Thoracic aorta (tissue), 2 donors: ENCODE measurements around the gene FTO. TPM values are rescaled to one million over a fixed set of nuclear protein-coding genes. Genes with fewer than 3 reads are reported as not detected.

ENCODE experiments used
- ATAC-seq: fragments of 150-250 bp; one replicate; pipeline ENCODE4 v1.8.0; 2017; ENCODE audit warnings: low read depth; ENCODE audit not compliant: insufficient number of reproducible peaks, low FRiP score
- DNase-seq: peaks from one replicate; pipeline ENCODE4 v3.0.0-alpha.2; 2020; ENCODE audit warnings: low spot score
- H3K27ac ChIP-seq, 2 donors: fragments of 200-600 bp; sonication (generic); 1 replicate in 1 of 2; 2 replicates in 1 of 2; pipeline ENCODE4 v1.5.1; 2016; ENCODE audit warnings: mild to moderate bottlenecking in 2 of 2, moderate library complexity in 2 of 2
- H3K27me3 ChIP-seq: fragments of 200-600 bp; sonication (generic); replicated peaks from 2 replicates; pipeline ENCODE4 v1.6.0; 2016; ENCODE audit warnings: mild to moderate bottlenecking; ENCODE audit not compliant: insufficient read depth
- H3K36me3 ChIP-seq: fragments of 200-600 bp; sonication (generic); one replicate; pipeline ENCODE4 v1.5.1; 2016
- H3K4me1 ChIP-seq, 2 donors: fragments of 200-600 bp; sonication (generic); 1 replicate in 1 of 2; 2 replicates in 1 of 2; pipeline versions ENCODE4 v1.5.1 to v1.6.0; 2016; ENCODE audit warnings: low read depth in 2 of 2, mild to moderate bottlenecking in 1 of 2; ENCODE audit not compliant: control insufficient read depth in 1 of 2
- H3K4me3 ChIP-seq: fragments of 200-600 bp; sonication (generic); 2 replicates; pipeline ENCODE4 v1.5.1; 2016; ENCODE audit warnings: mild to moderate bottlenecking
- H3K9me3 ChIP-seq: fragments of 200-600 bp; sonication (generic); 2 replicates; pipeline ENCODE4 v1.5.1; 2016
- total RNA-seq, 2 donors: library from RNA; depleted of rRNA; stranded (reverse); fragments of >200 nt; gene quantifications; one replicate each; pipeline versions ENCODE4 v1.1.0 to v1.2.3, GENCODE V29; 2016
- TF ChIP-seq, protein P1 (sequence below): fragments of 200-600 bp; sonication (generic); IDR thresholded peaks from one replicate; pipeline ENCODE4 v1.5.1; 2019; ENCODE audit warnings: antibody characterized with exemption

Gene FTO
- total RNA-seq, 2 donors from 2014 or later, result 99.6 to 103 TPM

DNA sequence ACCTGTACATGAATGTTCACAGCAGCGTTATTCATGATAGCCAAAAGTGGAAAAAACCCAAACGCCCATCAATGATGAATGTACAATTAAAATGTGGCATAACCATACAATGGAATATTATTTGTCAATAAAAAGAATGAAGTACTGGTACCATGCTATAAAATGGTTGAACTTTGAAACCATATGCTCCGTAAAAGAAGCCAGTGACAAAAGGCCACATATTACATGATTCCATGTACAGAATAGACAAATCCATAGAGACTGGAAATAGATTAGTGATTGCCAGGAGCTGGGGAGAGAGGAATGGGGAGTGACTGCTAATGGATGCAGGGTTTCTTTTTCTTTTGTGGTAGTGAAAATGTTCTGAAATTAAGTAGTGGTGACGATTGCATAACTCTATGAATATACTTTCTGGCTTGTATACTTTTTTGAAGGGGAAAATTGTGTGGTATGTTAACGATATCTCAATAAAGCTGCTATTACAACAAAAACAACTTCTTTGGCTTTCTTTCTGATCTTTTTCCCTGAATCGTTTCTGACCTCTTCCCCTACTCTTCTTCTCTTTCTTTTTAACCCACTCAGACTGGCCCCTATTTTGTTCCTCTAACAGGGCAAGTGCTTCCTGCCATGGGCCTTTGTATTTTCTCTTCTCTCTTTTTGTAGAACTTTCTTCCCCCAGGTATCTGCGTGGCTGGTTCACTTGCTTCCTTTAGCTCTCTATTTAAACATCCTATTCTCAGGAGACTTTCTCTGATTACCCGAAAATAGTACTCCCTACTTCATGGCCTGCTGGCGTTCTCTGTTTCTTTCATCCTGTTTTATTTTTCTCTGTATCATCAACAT, 67.9 kb downstream of the FTO start:
- peaks cover 49 to 79% of the 10 kb centered on the region in 2 donors for H3K4me1 ChIP-seq
- no peak overlapping the region for H3K4me3 ChIP-seq
- DNase-seq (no peak), ATAC-seq (no peak)
- H3K27ac ChIP-seq, result no peak overlapping the region
- no peaks in the 10 kb centered on the region for H3K9me3 ChIP-seq
- TF ChIP-seq, protein P1, sequence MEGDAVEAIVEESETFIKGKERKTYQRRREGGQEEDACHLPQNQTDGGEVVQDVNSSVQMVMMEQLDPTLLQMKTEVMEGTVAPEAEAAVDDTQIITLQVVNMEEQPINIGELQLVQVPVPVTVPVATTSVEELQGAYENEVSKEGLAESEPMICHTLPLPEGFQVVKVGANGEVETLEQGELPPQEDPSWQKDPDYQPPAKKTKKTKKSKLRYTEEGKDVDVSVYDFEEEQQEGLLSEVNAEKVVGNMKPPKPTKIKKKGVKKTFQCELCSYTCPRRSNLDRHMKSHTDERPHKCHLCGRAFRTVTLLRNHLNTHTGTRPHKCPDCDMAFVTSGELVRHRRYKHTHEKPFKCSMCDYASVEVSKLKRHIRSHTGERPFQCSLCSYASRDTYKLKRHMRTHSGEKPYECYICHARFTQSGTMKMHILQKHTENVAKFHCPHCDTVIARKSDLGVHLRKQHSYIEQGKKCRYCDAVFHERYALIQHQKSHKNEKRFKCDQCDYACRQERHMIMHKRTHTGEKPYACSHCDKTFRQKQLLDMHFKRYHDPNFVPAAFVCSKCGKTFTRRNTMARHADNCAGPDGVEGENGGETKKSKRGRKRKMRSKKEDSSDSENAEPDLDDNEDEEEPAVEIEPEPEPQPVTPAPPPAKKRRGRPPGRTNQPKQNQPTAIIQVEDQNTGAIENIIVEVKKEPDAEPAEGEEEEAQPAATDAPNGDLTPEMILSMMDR, result no peak
- H3K27me3 ChIP-seq, result no peaks in the 10 kb centered on the region
- no peaks in the 10 kb centered on the region for H3K36me3 ChIP-seq

- TF ChIP-seq, protein P1, result peak; percentile 51
- Histone ChIP-seq H3K36me3 (no peaks in the 10 kb centered on the region), H3K4me1 (peaks cover 48 to 84% of the 10 kb centered on the region in 2 donors), H3K9me3 (no peaks in the 10 kb centered on the region), H3K27me3 (no peaks in the 10 kb centered on the region), H3K4me3 (no peak overlapping the region), H3K27ac (no peak overlapping the region)
- ATAC-seq, result no peak
- no peak for DNase-seq
Observed at GRCh38 chr16:53773150-53773846, 69.3 kb downstream of the FTO start.

GRCh38 chr16:53773881-53774280, 69.9 kb downstream of the FTO start:
- Histone ChIP-seq H3K27me3 (no peaks in the 10 kb centered on the region), H3K36me3 (no peaks in the 10 kb centered on the region), H3K4me1 (peaks cover 49 to 80% of the 10 kb centered on the region in 2 donors), H3K4me3 (no peak overlapping the region), H3K9me3 (no peaks in the 10 kb centered on the region), H3K27ac (no peak overlapping the region)
- ATAC-seq, result no peak
- DNase-seq, result no peak
- TF ChIP-seq, protein P1, result no peak

- no peak for ATAC-seq
- peaks cover 40 to 71% of the 10 kb centered on the region in 2 donors for H3K4me1 ChIP-seq
- H3K27me3 ChIP-seq, result no peaks in the 10 kb centered on the region
- H3K27ac ChIP-seq, result no peak overlapping the region
- no peak overlapping the region for H3K4me3 ChIP-seq
- TF ChIP-seq, protein P1, result no peak
- H3K36me3 ChIP-seq, result no peaks in the 10 kb centered on the region
- H3K9me3 ChIP-seq, result no peaks in the 10 kb centered on the region
- DNase-seq, result no peak
Observed at GRCh38 chr16:53775106-53775820, 71.3 kb downstream of the FTO start.
